Body of pancreas (tissue), 4 donors: Measurements from ENCODE around the gene EFNA5. TPM values are rescaled to one million over a fixed set of nuclear protein-coding genes. Genes with fewer than 3 reads are reported as not detected.

Experiments used
- ATAC-seq: fragments of 150-250 bp; one replicate; pipeline ENCODE4 v1.9.1; 2016
- DNase-seq, 4 donors: peaks; one replicate each; pipeline ENCODE4 v3.0.0-alpha.2; 2019
- H3K27ac ChIP-seq, 4 donors: fragments of 200-600 bp; sonication (generic); 1 replicate in 3 of 4; 2 replicates in 1 of 4; pipeline versions ENCODE4 v1.5.1 to v1.6.1; 2016 to 2019; ENCODE audit warnings: mild to moderate bottlenecking in 1 of 4, mixed read lengths in 1 of 4, moderate library complexity in 1 of 4
- H3K27me3 ChIP-seq, 2 donors: fragments of 200-600 bp; sonication (generic); one replicate each; pipeline ENCODE4 v1.6.0; 2016; ENCODE audit warnings: mild to moderate bottlenecking in 1 of 2
- H3K36me3 ChIP-seq, 2 donors: fragments of 200-600 bp; sonication (generic); replicated peaks in 1 of 2; 2 replicates each; pipeline ENCODE4 v1.5.1; 2016; ENCODE audit warnings: low read depth in 2 of 2; ENCODE audit not compliant: insufficient read depth in 1 of 2
- H3K4me1 ChIP-seq: fragments of 200-600 bp; sonication (generic); one replicate; pipeline ENCODE4 v1.6.0; 2016
- H3K4me3 ChIP-seq, 2 donors: fragments of 200-600 bp; sonication (generic); 1 replicate in 1 of 2; 2 replicates in 1 of 2; pipeline ENCODE4 v1.5.1; 2016 to 2019
- H3K9me3 ChIP-seq, 3 donors: fragments of 200-600 bp; sonication (generic); 1 replicate in 2 of 3; 2 replicates in 1 of 3; pipeline ENCODE4 v1.5.1; 2016
- POLR2A ChIP-seq, 3 donors: fragments of 450-650 bp; IDR thresholded peaks; one replicate each; pipeline ENCODE4 v1.6.1; 2016; ENCODE audit warnings: antibody characterized with exemption in 3 of 3, mild to moderate bottlenecking in 2 of 3
- WGBS, 2 donors: methylation state at CpG; one replicate each; pipeline ENCODE4 v1.1.5; 2017; 5-methylcytosine and 5-hydroxymethylcytosine counted together
- intact Hi-C: fragments of 100-400 bp; cut with DNase I; formaldehyde crosslinking; loops from one replicate; pipeline ENCODE4 v1.15.1; 2023
- total RNA-seq, 2 donors: library from RNA; depleted of rRNA; stranded (reverse); fragments of >200 nt; gene quantifications; one replicate each; pipeline ENCODE4 v1.1.0, GENCODE V29; 2016
- TF ChIP-seq, protein P1 (sequence below), 7 experiments: fragments of 450-650 bp in 4 of 7; fragments of 200-600 bp in 3 of 7; sonication (generic) in 3 of 7; IDR thresholded peaks; one replicate each; pipeline ENCODE4 v1.5.1; 2016 to 2019; ENCODE audit warnings: antibody characterized with exemption in 7 of 7

Gene EFNA5
- total RNA-seq, 2 donors from 2014 or later: 1.3 to 3.4 TPM

DNA sequence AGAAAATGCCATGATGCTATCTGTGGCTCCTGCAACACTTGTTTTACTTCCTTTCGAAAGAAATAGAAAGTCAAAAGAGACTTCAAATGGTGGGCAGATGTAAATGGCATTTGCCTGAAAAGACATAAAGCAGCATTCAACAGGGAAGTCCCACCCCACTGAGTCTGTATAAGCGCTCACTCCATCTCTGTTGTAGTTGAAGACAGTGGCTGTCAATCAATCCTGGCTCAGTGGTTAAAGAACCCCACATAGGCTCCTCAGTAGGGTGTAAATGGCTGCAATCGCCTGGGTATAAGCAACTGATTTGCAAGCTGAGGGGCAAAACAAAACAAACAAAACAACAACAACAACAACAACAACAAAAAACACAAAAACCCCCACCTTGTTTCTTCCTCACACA, 158.7 kb downstream of the EFNA5 start:
- no peak overlapping the region for H3K4me3 ChIP-seq
- WGBS, 2 donors: 94 to 95% methylated on average over 3 of the region's 3 CpGs
- no peaks in the 10 kb centered on the region for H3K27me3 ChIP-seq
- no peaks in the 10 kb centered on the region for H3K4me1 ChIP-seq
- no peak for DNase-seq
- no peak overlapping the region for H3K27ac ChIP-seq
- no peaks in the 10 kb centered on the region for H3K36me3 ChIP-seq
- intact Hi-C loops: no loop called here
- TF ChIP-seq, protein P1, sequence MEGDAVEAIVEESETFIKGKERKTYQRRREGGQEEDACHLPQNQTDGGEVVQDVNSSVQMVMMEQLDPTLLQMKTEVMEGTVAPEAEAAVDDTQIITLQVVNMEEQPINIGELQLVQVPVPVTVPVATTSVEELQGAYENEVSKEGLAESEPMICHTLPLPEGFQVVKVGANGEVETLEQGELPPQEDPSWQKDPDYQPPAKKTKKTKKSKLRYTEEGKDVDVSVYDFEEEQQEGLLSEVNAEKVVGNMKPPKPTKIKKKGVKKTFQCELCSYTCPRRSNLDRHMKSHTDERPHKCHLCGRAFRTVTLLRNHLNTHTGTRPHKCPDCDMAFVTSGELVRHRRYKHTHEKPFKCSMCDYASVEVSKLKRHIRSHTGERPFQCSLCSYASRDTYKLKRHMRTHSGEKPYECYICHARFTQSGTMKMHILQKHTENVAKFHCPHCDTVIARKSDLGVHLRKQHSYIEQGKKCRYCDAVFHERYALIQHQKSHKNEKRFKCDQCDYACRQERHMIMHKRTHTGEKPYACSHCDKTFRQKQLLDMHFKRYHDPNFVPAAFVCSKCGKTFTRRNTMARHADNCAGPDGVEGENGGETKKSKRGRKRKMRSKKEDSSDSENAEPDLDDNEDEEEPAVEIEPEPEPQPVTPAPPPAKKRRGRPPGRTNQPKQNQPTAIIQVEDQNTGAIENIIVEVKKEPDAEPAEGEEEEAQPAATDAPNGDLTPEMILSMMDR (IDR thresholded peaks at IDR 0.05): no peak
- no peak for TF ChIP-seq POLR2A (IDR thresholded peaks at IDR 0.05)
- H3K9me3 ChIP-seq: no peaks in the 10 kb centered on the region
- no peak for ATAC-seq

DNA sequence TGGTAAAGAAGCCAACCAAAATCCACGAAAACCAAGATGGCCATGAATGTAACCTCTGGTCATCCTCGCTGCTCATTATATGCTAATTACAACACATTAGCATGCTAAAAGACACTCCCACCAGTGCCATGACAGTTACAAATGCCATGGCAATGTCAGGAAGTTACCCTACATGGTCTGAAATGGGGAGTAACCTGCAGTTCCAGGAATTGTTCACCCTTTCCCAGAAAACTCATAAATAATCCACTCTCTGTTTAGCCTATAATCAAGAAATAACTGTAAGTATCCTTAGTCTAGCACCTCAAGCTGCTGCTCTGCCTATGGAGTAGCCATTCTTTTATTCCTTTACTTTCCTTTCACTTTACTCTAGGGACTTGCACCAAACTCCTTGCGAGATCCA, 160.6 kb downstream of the EFNA5 start:
- H3K9me3 ChIP-seq: no peaks in the 10 kb centered on the region
- no peak for TF ChIP-seq POLR2A (IDR thresholded peaks at IDR 0.05)
- TF ChIP-seq, protein P1 (IDR thresholded peaks at IDR 0.05): no peak
- no peaks in the 10 kb centered on the region for H3K36me3 ChIP-seq
- peaks cover 14% of the 10 kb centered on the region for H3K4me1 ChIP-seq
- no peak overlapping the region for H3K27ac ChIP-seq
- no peak overlapping the region for H3K4me3 ChIP-seq
- WGBS, 2 donors: 87% methylated on average over 3 of the region's 3 CpGs
- ATAC-seq: no peak
- DNase-seq: no peak
- intact Hi-C loops: no loop called here
- no peaks in the 10 kb centered on the region for H3K27me3 ChIP-seq

DNA sequence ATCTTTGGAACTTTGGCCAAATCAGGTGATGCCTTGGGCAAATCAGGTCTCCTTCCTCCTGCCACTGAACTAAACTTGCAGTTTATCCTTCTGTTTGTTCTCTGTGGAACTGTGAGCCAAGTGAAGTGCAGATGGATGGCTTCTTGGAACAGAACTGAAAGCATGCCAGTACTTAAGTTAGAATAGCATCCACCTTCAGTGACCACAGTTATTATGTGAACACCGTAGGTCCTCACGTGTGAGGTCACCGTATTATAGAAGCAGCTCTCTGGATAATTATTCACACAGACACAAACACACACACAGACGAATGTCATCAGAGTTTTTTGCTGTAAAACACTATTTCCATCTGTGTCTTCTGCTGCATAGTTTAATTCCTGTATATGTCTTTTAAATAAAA, 162.6 kb downstream of the EFNA5 start:
- Histone ChIP-seq H3K9me3 (no peaks in the 10 kb centered on the region), H3K27ac (no peak overlapping the region), H3K27me3 (no peaks in the 10 kb centered on the region), H3K4me1 (peaks cover 14% of the 10 kb centered on the region), H3K4me3 (no peak overlapping the region), H3K36me3 (no peaks in the 10 kb centered on the region)
- DNase-seq: no peak
- intact Hi-C loops: no loop called here
- WGBS, 2 donors: 87 to 92% methylated on average over 4 of the region's 4 CpGs
- no peak for ATAC-seq
- TF ChIP-seq, protein P1 (IDR thresholded peaks at IDR 0.05): no peak
- no peak for TF ChIP-seq POLR2A (IDR thresholded peaks at IDR 0.05)

DNA sequence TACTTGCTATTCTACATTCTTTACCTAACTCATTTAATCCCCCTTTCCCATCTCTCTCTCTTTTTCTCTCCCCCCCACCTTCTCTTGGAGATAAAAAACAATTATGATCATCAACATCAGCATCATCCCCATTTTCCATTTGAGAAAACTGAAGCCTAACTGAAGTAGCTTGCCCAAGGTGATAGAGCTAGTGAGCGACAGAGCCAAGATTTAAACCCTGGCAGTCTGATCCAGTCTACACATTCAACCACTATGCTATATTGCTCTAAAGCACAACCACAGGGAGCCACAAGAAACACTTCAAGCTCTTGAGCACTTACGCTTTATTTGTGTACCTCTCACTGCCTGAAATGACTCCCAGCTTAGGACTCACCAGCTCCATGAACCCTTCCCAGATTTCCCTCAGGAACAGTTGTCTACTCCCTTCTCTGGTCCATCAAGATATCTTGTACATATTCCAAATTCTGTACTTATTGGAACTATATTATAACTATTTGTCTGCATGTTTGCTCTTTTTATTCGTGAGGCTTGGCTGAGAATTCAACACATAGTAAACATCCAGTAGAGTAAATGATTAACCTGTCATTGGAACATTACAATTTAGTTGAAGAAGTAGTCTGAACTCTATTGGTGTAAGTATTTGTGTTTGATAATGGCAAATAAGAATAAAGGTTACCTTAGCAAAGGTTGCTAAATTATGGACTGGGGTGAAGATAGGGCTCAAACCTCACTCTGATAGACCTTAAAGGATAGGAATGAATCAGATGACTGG, 164.8 kb downstream of the EFNA5 start:
- Histone ChIP-seq H3K36me3 (no peaks in the 10 kb centered on the region), H3K4me3 (no peak overlapping the region), H3K9me3 (no peaks in the 10 kb centered on the region), H3K27ac (peak overlapping the region in 1 of 4 donors; percentile 7), H3K27me3 (no peaks in the 10 kb centered on the region), H3K4me1 (peaks cover 14% of the 10 kb centered on the region)
- intact Hi-C loops: no loop called here
- ATAC-seq (peak; percentile 62), DNase-seq (no peak)
- 43 to 47% methylated on average over 3 of the region's 3 CpGs for WGBS, 2 donors
- TF ChIP-seq POLR2A (IDR thresholded peaks at IDR 0.05): no peak
- TF ChIP-seq, protein P1 (IDR thresholded peaks at IDR 0.05): no peak

DNA sequence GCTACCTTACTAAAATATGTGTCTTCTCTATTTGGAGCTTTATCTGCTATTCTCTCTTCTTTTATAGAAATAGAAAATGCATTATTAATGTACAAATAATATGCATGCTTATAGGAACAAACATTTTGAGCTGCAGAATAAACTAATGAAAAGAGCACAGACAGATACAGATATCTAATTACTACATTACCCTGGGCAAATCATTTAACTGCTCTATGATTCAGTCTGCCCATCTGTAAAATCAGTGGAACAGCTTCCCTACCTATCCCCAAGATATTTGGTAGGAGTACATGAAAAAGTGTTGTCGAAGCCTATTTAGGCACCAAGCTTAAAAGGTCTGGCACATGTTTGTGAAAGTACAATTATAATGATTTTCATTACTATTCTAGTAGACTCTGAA, 166.3 kb downstream of the EFNA5 start:
- 88 to 97% methylated on average over 1 of the region's 1 CpG for WGBS, 2 donors
- peaks cover 14% of the 10 kb centered on the region for H3K4me1 ChIP-seq
- no peak overlapping the region for H3K27ac ChIP-seq

More for the DNA sequence above, 166.3 kb downstream of the EFNA5 start:
- no peaks in the 10 kb centered on the region for H3K9me3 ChIP-seq
- TF ChIP-seq POLR2A (IDR thresholded peaks at IDR 0.05): no peak
- TF ChIP-seq, protein P1 (IDR thresholded peaks at IDR 0.05): no peak
- ATAC-seq (no peak), DNase-seq (no peak)
- intact Hi-C loops: no loop called here
- H3K36me3 ChIP-seq: no peaks in the 10 kb centered on the region
- no peak overlapping the region for H3K4me3 ChIP-seq
- no peaks in the 10 kb centered on the region for H3K27me3 ChIP-seq
